Hepatocyte (in vitro differentiated cells): ENCODE data around the gene ESYT3. TPM values are rescaled to one million over a fixed set of nuclear protein-coding genes. Genes with fewer than 3 reads are reported as not detected.

Experiments
- DNase-seq: peaks from one replicate; pipeline ENCODE4 v3.0.0-alpha.2; 2016; ENCODE audit warnings: low spot score
- H2AFZ ChIP-seq: fragments of 200-600 bp; sonication (generic); 2 replicates; pipeline ENCODE4 v1.6.0; 2016; ENCODE audit warnings: antibody characterized with exemption, mild to moderate bottlenecking
- H3K27ac ChIP-seq: fragments of 200-600 bp; sonication (generic); 2 replicates; pipeline ENCODE4 v1.5.1; 2016; ENCODE audit warnings: mild to moderate bottlenecking
- H3K27me3 ChIP-seq: fragments of 200-600 bp; sonication (generic); 2 replicates; pipeline ENCODE4 v1.6.1; 2016
- H3K36me3 ChIP-seq: fragments of 200-600 bp; sonication (generic); replicated peaks from 2 replicates; pipeline ENCODE4 v1.5.1; 2016; ENCODE audit warnings: low read depth; ENCODE audit not compliant: insufficient read depth
- H3K4me1 ChIP-seq: fragments of 200-600 bp; sonication (generic); 2 replicates; pipeline ENCODE4 v1.5.1; 2016; ENCODE audit warnings: mild to moderate bottlenecking, moderate library complexity; ENCODE audit not compliant: insufficient read depth
- H3K4me2 ChIP-seq: fragments of 200-600 bp; sonication (generic); 2 replicates; pipeline ENCODE4 v1.6.0; 2016
- H3K4me3 ChIP-seq: fragments of 200-600 bp; sonication (generic); 2 replicates; pipeline ENCODE4 v1.5.1; 2016; ENCODE audit warnings: mild to moderate bottlenecking
- H3K79me2 ChIP-seq: fragments of 200-600 bp; sonication (generic); 2 replicates; pipeline ENCODE4 v1.6.0; 2017; ENCODE audit warnings: mild to moderate bottlenecking
- H3K9me2 ChIP-seq: fragments of 200-600 bp; sonication (generic); replicated peaks from 2 replicates; pipeline ENCODE4 v1.6.0; 2017; ENCODE audit warnings: mild to moderate bottlenecking; ENCODE audit not compliant: insufficient read depth
- H3K9me3 ChIP-seq: fragments of 200-600 bp; sonication (generic); 2 replicates; pipeline ENCODE4 v1.5.1; 2016; ENCODE audit warnings: low read depth, mild to moderate bottlenecking
- H4K20me1 ChIP-seq: fragments of 200-600 bp; sonication (generic); 2 replicates; pipeline ENCODE4 v1.6.0; 2016; ENCODE audit warnings: mild to moderate bottlenecking; ENCODE audit not compliant: insufficient read depth, poor library complexity, severe bottlenecking
- CTCF ChIP-seq: fragments of 200-600 bp; sonication (generic); IDR thresholded peaks from 2 replicates; pipeline ENCODE4 v1.5.1; 2016; ENCODE audit warnings: antibody characterized with exemption, mild to moderate bottlenecking; ENCODE audit not compliant: poor library complexity
- EZH2 ChIP-seq: fragments of 200-600 bp; sonication (generic); IDR thresholded peaks from 2 replicates; pipeline ENCODE4 v1.6.1; 2016; ENCODE audit warnings: antibody characterized with exemption, mild to moderate bottlenecking, borderline replicate concordance
- EZH2phosphoT487 ChIP-seq: fragments of 200-600 bp; sonication (generic); IDR thresholded peaks from one replicate; pipeline ENCODE4 v1.6.1; 2018; ENCODE audit warnings: antibody characterized with exemption, mild to moderate bottlenecking, low read depth, moderate library complexity; ENCODE audit not compliant: unreplicated experiment, severe bottlenecking
- WGBS: methylation state at CpG from one replicate; pipeline ENCODE4 v1.1.6; 2016; ENCODE audit warnings: low lambda C conversion rate; ENCODE audit errors: missing lambda C conversion rate; 5-methylcytosine and 5-hydroxymethylcytosine counted together
- polyA plus RNA-seq: library from polyadenylated mRNA; unstranded; fragments of >200 nt; fragmentation: Nextera tagmentation; extraction: Ambion mirVana; gene quantifications from 2 replicates; pipeline ENCODE4 v1.2.1, GENCODE V29; 2016
- total RNA-seq: library from RNA; depleted of rRNA; stranded (reverse); fragments of >200 nt; gene quantifications from 2 replicates; pipeline ENCODE4 v1.2.3, GENCODE V29; 2014

ESYT3 gene
- total and polyA plus RNA-seq, 2 experiments from 2014 or later = 0.47 to 1.1 TPM

- no peaks in the 10 kb centered on the region for H3K79me2 ChIP-seq
- H4K20me1 ChIP-seq = no peaks in the 10 kb centered on the region
- no peaks in the 10 kb centered on the region for H3K36me3 ChIP-seq
- no peaks in the 10 kb centered on the region for H3K9me2 ChIP-seq
- H3K4me2 ChIP-seq = peak overlapping the region; percentile 92
- H3K27ac ChIP-seq = no peak overlapping the region
- no peak overlapping the region for H3K4me3 ChIP-seq
- WGBS = 89% methylated on average over 8 of the region's 8 CpGs
- H2AFZ ChIP-seq = no peak overlapping the region
- no peak for TF ChIP-seq CTCF
- no peak for TF ChIP-seq EZH2phosphoT487
- TF ChIP-seq EZH2 = no peak
- no peak for DNase-seq
- no peaks in the 10 kb centered on the region for H3K4me1 ChIP-seq
- peaks cover 47% of the 10 kb centered on the region for H3K27me3 ChIP-seq
- H3K9me3 ChIP-seq = no peaks in the 10 kb centered on the region
Measured at GRCh38 chr3:138435840-138436239, 1.4 kb downstream of the ESYT3 start.

GRCh38 chr3:138437281-138437680, 2.9 kb downstream of the ESYT3 start:
- Histone ChIP-seq H3K4me1 (peaks cover 3% of the 10 kb centered on the region), H3K4me2 (no peak overlapping the region), H3K27ac (no peak overlapping the region), H3K27me3 (peaks cover 40% of the 10 kb centered on the region), H3K4me3 (no peak overlapping the region), H3K9me2 (no peaks in the 10 kb centered on the region), H3K36me3 (no peaks in the 10 kb centered on the region), H3K79me2 (no peaks in the 10 kb centered on the region), H4K20me1 (no peaks in the 10 kb centered on the region), H2AFZ (no peak overlapping the region), H3K9me3 (no peaks in the 10 kb centered on the region)
- 93% methylated on average over 6 of the region's 6 CpGs for WGBS
- no peak for TF ChIP-seq EZH2phosphoT487
- no peak for DNase-seq

GRCh38 chr3:138438896-138439295, 4.5 kb downstream of the ESYT3 start:
- WGBS = 86% methylated on average over 11 of the region's 11 CpGs
- DNase-seq = no peak
- H3K9me2 ChIP-seq = no peaks in the 10 kb centered on the region
- TF ChIP-seq EZH2 = no peak
- TF ChIP-seq CTCF = no peak
- no peak for TF ChIP-seq EZH2phosphoT487
- H3K4me1 ChIP-seq = peaks cover 11% of the 10 kb centered on the region
- H3K27me3 ChIP-seq = peaks cover 28% of the 10 kb centered on the region
- no peak overlapping the region for H3K4me3 ChIP-seq
- H3K36me3 ChIP-seq = no peaks in the 10 kb centered on the region
- no peaks in the 10 kb centered on the region for H4K20me1 ChIP-seq
- H3K4me2 ChIP-seq = no peak overlapping the region
- no peaks in the 10 kb centered on the region for H3K9me3 ChIP-seq
- H3K27ac ChIP-seq = no peak overlapping the region
- H3K79me2 ChIP-seq = no peaks in the 10 kb centered on the region
- H2AFZ ChIP-seq = no peak overlapping the region

- H3K27me3 ChIP-seq = peaks cover 26% of the 10 kb centered on the region
- no peaks in the 10 kb centered on the region for H3K36me3 ChIP-seq
- H4K20me1 ChIP-seq = no peaks in the 10 kb centered on the region
- WGBS = 63% methylated on average over 4 of the region's 4 CpGs
- no peak overlapping the region for H3K4me2 ChIP-seq
- H3K4me1 ChIP-seq = peaks cover 11% of the 10 kb centered on the region
- no peaks in the 10 kb centered on the region for H3K79me2 ChIP-seq
- H2AFZ ChIP-seq = no peak overlapping the region
- DNase-seq = no peak
- H3K4me3 ChIP-seq = no peak overlapping the region
- no peaks in the 10 kb centered on the region for H3K9me3 ChIP-seq
- no peak overlapping the region for H3K27ac ChIP-seq
- no peaks in the 10 kb centered on the region for H3K9me2 ChIP-seq
- no peak for TF ChIP-seq EZH2phosphoT487
- no peak for TF ChIP-seq CTCF
- TF ChIP-seq EZH2 = no peak
Measured at GRCh38 chr3:138439646-138440045, 5.2 kb downstream of the ESYT3 start.
